ENCODE data around the gene PRSS1.
"Not testable (repeated sequence)": the region's sequence is repeated elsewhere in the genome, so short reads cannot be mapped to it uniquely, and the experiment has no call there.

PRSS1 gene

GRCh38 chr7:142745745-142746144 is 3.5 kb upstream of the PRSS1 start:
- in situ Hi-C loops (cut with MboI; ENCODE audit: low sequenced_read_pairs): no loop called here

GRCh38 chr7:142746264-142746663 is 3.0 kb upstream of the PRSS1 start:
- in situ Hi-C loops (cut with MboI; ENCODE audit: low sequenced_read_pairs): no loop called here

DNA sequence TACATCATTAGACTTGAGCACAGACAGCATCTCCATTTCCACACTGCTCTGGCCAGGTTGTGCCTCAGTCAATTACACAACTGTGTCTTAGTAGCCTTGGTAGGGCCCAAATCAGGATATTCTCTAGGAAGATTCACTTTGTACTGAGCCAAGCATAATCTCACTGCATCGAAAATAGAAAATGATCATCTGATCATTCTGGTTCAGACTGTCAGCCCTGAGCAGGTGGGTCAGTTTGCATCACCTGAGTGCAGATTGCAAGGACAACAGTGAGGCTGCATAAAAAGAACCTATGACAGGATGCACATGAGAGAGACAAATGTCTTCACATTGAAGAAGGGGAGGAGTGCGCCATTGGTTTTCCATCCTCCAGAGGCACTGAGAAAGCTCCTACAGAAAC is 862 bp upstream of the PRSS1 start:
- in situ Hi-C loops (cut with MboI; ENCODE audit: low sequenced_read_pairs): not testable (repeated sequence)

- in situ Hi-C loops (cut with MboI; ENCODE audit: low sequenced_read_pairs): no loop called here
Observed at GRCh38 chr7:142750321-142750938, 1.2 kb downstream of the PRSS1 start.

- in situ Hi-C loops (cut with MboI; ENCODE audit: low sequenced_read_pairs): not testable (repeated sequence)
Observed at GRCh38 chr7:142751526-142752175, 2.4 kb downstream of the PRSS1 start.

DNA sequence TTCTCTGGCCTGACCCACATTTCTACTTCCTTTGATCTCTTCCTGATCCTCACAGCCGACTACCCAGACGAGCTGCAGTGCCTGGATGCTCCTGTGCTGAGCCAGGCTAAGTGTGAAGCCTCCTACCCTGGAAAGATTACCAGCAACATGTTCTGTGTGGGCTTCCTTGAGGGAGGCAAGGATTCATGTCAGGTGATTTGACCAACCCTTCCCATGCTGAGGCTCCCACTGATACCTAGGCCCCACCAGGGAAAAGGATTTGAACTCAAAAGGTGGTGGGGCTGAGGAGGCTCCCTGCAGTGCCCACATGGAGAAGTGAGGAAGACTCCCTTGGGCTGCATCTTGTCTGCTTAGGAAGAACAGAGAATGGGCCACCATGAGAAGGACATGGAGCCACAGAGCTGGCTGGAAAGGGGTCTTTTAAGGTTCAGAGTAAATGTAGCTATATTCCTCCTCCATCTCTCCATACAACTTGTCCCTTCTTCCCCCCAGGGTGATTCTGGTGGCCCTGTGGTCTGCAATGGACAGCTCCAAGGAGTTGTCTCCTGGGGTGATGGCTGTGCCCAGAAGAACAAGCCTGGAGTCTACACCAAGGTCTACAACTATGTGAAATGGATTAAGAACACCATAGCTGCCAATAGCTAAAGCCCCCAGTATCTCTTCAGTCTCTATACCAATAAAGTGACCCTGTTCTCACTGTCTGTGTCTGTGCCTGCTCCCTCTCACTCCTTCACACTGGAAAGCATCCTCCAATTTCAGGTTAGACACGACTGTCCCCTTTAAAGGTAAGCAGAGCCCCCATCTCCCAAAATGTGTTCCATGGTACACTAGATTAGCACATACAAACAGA is 3.3 kb downstream of the PRSS1 start:
- in situ Hi-C loops (cut with MboI; ENCODE audit: low sequenced_read_pairs): no loop called here

DNA sequence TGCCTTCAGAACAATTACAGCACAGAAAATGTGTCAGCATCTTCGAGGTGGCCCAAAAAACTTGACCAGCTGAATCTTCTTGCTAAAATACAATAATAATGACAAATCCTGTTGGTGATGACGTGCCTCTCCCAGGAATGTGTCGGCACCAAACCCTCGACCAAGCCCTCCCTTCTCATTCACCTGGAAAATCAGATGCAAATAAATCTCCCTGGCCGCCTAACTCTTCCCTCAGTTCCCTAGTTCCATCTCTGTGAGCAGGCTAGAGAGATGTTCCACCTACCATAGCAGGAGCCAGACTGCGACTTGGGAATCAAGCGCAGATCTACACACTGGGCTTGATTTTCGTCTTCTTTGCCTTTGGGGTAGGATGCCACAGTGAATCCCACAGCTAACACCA is 4.1 kb downstream of the PRSS1 start:
- in situ Hi-C loops (cut with MboI; ENCODE audit: low sequenced_read_pairs): no loop called here

DNA sequence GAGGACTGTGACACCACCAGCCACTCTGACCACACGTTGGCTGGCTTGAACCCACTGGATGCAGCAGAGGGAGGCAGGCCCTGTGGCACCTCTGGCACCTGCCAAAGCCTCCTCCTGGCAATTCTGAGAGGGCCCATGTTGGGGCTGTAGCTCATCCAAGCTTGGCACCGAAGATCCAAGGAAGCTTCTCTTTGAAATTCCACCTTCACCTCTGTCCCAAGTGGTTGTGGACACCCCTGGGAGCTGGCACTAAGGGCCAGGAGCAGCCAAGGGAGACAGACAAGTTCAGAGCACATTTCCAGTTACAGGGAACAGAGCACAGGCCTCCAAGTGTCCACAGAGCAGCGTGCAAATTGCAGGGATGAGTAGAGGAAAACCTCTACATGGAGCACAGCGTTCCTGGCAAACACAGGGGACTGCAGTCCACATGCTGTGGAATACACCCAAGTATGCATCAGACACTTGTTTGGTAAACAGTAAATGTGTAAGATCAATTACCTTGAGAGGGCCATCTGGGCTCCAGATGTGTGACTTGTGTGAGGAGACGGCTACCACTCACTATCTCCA is 4.7 kb downstream of the PRSS1 start:
- in situ Hi-C loops (cut with MboI; ENCODE audit: low sequenced_read_pairs): not testable (repeated sequence)

DNA sequence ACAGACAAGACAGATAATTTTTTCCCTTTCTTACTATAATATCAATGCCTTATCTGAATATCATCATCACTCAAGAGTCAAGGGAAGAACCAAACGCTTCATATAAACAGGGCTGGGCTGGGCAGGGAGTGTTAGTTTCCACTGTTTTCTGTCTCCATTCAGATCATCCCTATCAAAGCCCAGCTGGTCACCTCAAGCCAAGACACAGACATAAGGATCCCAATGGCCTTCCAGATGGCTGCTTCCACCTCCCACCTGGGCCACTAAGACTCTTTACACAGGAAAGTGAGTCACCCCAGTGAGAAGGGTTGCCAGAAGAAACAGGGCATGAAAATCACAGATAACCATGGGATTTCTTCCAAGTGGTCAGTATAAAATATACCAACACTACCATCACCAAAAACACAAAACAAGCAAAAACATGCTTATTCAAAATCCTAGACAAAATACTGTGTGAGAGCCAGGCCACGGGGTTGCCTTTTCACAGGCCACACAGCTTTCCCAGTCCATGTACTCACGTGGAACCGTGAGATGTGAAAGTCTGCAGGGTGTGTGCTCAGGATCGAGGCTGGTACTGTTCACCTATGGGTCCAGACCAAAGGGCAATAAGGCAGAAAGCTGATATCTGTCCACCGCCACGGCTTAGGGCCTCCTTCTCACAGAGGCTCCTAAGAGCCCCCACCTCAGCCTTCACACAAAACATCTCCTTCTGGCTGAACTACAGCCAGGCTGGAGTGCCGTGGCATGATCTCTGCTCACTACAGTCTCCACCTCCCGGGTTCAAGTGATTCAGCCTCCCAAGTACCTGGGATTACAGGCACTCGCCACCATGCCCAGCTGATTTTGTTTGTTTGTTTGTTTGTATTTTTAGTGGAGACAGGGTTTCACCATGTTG is 5.7 kb downstream of the PRSS1 start:
- in situ Hi-C loops (cut with MboI; ENCODE audit: low sequenced_read_pairs): no loop called here

DNA sequence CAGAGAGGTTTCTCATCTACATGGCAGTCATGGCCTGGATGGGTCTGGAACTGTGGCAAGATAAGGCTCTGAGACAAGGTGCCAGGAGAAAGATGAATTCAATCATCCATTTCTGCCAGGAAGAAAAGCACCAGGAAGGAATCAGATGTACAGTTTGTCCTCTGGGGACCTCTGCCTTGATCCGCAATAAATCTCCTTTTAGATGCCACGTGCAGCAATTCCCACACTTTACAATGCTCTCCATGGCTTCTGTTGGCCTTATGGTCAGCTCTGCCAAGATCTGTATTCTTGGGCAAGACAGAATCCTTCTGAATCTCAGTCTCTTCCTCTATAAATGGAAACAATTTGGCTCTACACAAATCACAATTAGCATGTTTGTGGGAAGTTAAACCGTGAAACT is 9.0 kb downstream of the PRSS1 start:
- in situ Hi-C loops (cut with MboI; ENCODE audit: low sequenced_read_pairs): not testable (repeated sequence)

- in situ Hi-C loops (cut with MboI; ENCODE audit: low sequenced_read_pairs): no loop called here
Observed at GRCh38 chr7:142759433-142759832, 10.2 kb downstream of the PRSS1 start.

- in situ Hi-C loops (cut with MboI; ENCODE audit: low sequenced_read_pairs): no loop called here
Observed at GRCh38 chr7:142760071-142760642, 10.9 kb downstream of the PRSS1 start.

DNA sequence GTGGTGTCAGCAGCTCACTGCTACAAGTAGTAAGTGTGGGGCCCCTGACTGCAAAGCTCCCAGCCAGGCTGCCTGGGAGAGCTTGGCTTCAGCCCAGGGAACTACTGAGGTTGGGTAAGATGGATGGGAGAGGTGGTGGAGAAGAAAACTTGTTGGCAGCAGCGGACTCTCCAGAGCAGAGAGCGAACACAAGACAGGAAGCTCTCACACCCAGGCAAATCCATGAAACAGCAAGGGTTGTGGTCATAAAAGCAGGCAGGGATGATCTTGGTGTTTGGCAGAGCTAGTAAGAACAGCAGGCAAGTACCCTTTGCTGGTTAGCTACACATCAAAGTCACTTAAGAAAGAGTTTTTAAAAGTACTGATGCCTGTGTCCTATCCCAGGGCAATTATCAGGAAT is 12.3 kb downstream of the PRSS1 start:
- in situ Hi-C loops (cut with MboI; ENCODE audit: low sequenced_read_pairs): not testable (repeated sequence)

DNA sequence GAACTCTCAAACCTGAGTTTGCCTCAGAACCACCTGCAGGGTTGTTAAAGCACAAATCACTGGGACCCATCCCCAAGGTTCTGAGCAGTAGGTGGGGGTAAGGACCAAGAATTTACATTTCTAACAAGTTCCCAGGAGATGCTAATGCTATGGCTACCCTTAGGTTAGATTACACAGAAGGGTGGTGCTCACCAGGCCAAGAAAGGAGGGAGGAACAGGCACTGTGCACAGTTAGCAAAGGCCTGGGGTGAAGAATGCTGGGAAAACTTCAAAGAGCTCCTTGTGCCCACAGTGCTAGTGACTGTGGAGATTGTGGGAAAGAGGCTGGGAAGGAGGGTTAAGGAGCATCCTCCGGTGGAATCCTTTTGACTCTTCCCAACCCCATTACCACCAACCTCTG is 12.8 kb downstream of the PRSS1 start:
- in situ Hi-C loops (cut with MboI; ENCODE audit: low sequenced_read_pairs): no loop called here

GRCh38 chr7:142767451-142767850 is 18.2 kb downstream of the PRSS1 start:
- in situ Hi-C loops (cut with MboI; ENCODE audit: low sequenced_read_pairs): no loop called here

- in situ Hi-C loops (cut with MboI; ENCODE audit: low sequenced_read_pairs): no loop called here
Observed at GRCh38 chr7:142767861-142768260, 18.6 kb downstream of the PRSS1 start.

GRCh38 chr7:142768885-142769284 is 19.6 kb downstream of the PRSS1 start:
- in situ Hi-C loops (cut with MboI; ENCODE audit: low sequenced_read_pairs): not testable (repeated sequence)

DNA sequence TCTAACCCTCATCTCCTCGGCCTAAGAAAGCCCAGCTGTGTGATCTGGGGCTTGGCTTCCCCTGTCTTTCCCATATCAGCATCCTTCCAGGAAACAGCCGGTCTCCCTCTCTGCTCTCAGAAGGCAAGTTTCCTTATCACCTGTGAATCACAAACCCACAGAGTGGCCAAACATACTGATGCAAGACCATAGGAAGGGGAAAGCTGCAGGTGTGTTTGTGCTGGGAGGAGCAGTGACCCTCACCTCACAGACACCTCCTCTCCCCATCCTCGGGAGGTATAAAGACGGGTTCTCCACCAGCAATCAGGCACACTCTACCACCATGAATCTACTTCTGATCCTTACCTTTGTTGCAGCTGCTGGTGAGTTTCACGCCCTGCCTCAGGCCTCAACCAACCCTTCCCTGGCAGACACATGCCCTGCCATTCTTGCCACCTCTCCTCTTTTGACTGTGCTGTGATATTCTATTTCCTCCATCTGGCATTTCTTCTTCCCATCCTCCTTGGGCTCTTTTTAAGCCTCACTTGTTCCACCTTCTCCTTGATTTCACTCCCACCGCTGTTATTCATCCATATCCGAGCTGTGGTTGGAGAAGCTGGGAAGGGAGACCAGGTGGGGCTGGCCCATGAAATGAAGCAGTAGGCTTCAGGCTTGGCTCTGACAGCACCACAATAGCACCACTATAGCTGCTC is 21.5 kb downstream of the PRSS1 start, which contains the start of gene PRSS2:
TSS of gene PRSS2 (plus strand) at position 310 of the 692 bp plus-strand sequence. CDS start at position 323, 13 bp downstream.
- in situ Hi-C loops (cut with MboI; ENCODE audit: low sequenced_read_pairs): no loop called here

DNA sequence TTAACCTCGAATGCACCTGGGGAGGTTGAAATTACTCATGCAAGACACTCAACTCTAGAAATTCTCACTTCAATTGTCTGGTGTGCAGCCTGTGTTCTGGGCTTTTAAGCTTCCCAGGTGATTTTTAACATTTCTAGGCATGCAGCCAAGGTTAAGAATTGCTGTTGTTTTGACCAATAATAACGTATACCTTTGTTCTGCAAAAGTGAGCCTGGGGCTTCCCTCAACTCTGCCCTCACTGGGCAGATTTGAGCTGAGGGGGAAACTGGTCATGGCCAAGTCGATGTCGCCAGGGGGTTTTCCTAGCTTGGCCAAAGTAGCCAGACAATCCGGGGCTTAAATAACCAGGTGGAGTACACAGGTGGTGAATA is 22.1 kb downstream of the PRSS1 start:
- in situ Hi-C loops (cut with MboI; ENCODE audit: low sequenced_read_pairs): no loop called here

DNA sequence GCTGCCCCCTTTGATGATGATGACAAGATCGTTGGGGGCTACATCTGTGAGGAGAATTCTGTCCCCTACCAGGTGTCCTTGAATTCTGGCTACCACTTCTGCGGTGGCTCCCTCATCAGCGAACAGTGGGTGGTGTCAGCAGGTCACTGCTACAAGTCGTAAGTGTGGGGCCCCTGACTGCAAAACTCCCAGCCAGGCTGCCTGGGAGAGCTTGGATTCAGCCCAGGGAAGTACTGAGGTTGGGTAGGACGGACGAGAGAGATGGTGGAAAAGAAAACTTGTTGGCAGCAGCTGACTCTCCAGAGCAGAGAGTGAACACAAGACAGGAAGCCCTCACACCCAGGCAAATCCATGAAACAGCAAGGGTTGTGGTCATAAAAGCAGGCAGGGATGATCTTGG is 22.8 kb downstream of the PRSS1 start:
- in situ Hi-C loops (cut with MboI; ENCODE audit: low sequenced_read_pairs): no loop called here

All from HL-60/S4 (cell line).